Measurements from ENCODE around the gene PUS7.
"Not testable (repeated sequence)": the region's sequence is repeated elsewhere in the genome, so short reads cannot be mapped to it uniquely, and the experiment has no call there.

PUS7 gene

GRCh38 chr7:105496521-105496920, 25.6 kb downstream of the PUS7 start:
- DNase-seq = no peak

GRCh38 chr7:105493923-105494315, 28.2 kb downstream of the PUS7 start:
- DNase-seq = no peak

GRCh38 chr7:105493196-105493922, 28.7 kb downstream of the PUS7 start:
- no peak for DNase-seq

- DNase-seq = no peak
Observed at GRCh38 chr7:105489409-105489808, 32.7 kb downstream of the PUS7 start.

- no peak for DNase-seq
Observed at GRCh38 chr7:105487579-105488571, 34.2 kb downstream of the PUS7 start.

- DNase-seq = no peak
Observed at GRCh38 chr7:105480931-105481330, 41.1 kb downstream of the PUS7 start.

GRCh38 chr7:105478606-105479005, 43.5 kb downstream of the PUS7 start:
- no peak for DNase-seq

GRCh38 chr7:105477908-105478307, 44.2 kb downstream of the PUS7 start:
- DNase-seq = no peak

GRCh38 chr7:105474045-105474444, 48.0 kb downstream of the PUS7 start:
- DNase-seq = no peak

GRCh38 chr7:105473163-105473562, 48.9 kb downstream of the PUS7 start:
- DNase-seq = no peak

- DNase-seq = no peak
Observed at GRCh38 chr7:105470846-105471245, 51.2 kb downstream of the PUS7 start.

- DNase-seq = no peak
Observed at GRCh38 chr7:105470090-105470489, 52.0 kb downstream of the PUS7 start.

- no peak for DNase-seq
Observed at GRCh38 chr7:105462765-105463420, 59.2 kb downstream of the PUS7 start.

GRCh38 chr7:105461518-105461917, 60.6 kb downstream of the PUS7 start:
- DNase-seq = no peak

- DNase-seq = no peak
Observed at GRCh38 chr7:105457619-105458225, 64.3 kb downstream of the PUS7 start.

GRCh38 chr7:105454921-105455320, 67.2 kb downstream of the PUS7 start:
- no peak for DNase-seq

- no peak for DNase-seq
Observed at GRCh38 chr7:105454095-105454747, 67.8 kb downstream of the PUS7 start.

- DNase-seq = no peak
Observed at GRCh38 chr7:105452085-105452484, 70.0 kb downstream of the PUS7 start.

GRCh38 chr7:105450870-105451269, 71.2 kb downstream of the PUS7 start:
- DNase-seq = not testable (repeated sequence)

- DNase-seq = no peak
Observed at GRCh38 chr7:105450177-105450861, 71.8 kb downstream of the PUS7 start.

GRCh38 chr7:105448181-105448580, 73.9 kb downstream of the PUS7 start:
- no peak for DNase-seq

All from NCI-H1417 treated with DMSO at 0.1 percent for 48 hours (cell line).